MG63 (cell line): ENCODE measurements around the gene CDX2. TPM values are rescaled to one million over a fixed set of nuclear protein-coding genes. Genes with fewer than 3 reads are reported as not detected.
"Not testable (repeated sequence)": the region's sequence is repeated elsewhere in the genome, so short reads cannot be mapped to it uniquely, and the experiment has no call there.

Experiments used
- DNase-seq: peaks from one replicate; pipeline ENCODE4 v3.0.0-alpha.2; 2020
- H3K27me3 ChIP-seq: fragments of 250-450 bp; sonication (Bioruptor Pico); 2 replicates; pipeline ENCODE4 v1.5.1; 2020; ENCODE audit warnings: mild to moderate bottlenecking, moderate library complexity
- H3K36me3 ChIP-seq: fragments of 250-450 bp; sonication (Bioruptor Pico); 2 replicates; pipeline ENCODE4 v1.5.1; 2020; ENCODE audit warnings: mild to moderate bottlenecking, moderate library complexity
- H3K4me3 ChIP-seq: fragments of 250-450 bp; sonication (Bioruptor Pico); 2 replicates; pipeline ENCODE4 v1.5.1; 2020; ENCODE audit warnings: mild to moderate bottlenecking, moderate library complexity
- H3K9me3 ChIP-seq: fragments of 250-450 bp; sonication (Bioruptor Pico); 2 replicates; pipeline ENCODE4 v1.5.1; 2020; ENCODE audit warnings: mild to moderate bottlenecking, moderate library complexity
- total RNA-seq: library from RNA; depleted of rRNA; stranded (reverse); fragments of >200 nt; shearing (Covaris generic); gene quantifications from 2 replicates; pipeline ENCODE4 v1.2.3, GENCODE V29; 2014; ENCODE audit warnings: low replicate concordance; rRNA removed

CDX2 gene
- total RNA-seq: 0.07 TPM in 1 of 2 replicates, not detected in the other

DNA sequence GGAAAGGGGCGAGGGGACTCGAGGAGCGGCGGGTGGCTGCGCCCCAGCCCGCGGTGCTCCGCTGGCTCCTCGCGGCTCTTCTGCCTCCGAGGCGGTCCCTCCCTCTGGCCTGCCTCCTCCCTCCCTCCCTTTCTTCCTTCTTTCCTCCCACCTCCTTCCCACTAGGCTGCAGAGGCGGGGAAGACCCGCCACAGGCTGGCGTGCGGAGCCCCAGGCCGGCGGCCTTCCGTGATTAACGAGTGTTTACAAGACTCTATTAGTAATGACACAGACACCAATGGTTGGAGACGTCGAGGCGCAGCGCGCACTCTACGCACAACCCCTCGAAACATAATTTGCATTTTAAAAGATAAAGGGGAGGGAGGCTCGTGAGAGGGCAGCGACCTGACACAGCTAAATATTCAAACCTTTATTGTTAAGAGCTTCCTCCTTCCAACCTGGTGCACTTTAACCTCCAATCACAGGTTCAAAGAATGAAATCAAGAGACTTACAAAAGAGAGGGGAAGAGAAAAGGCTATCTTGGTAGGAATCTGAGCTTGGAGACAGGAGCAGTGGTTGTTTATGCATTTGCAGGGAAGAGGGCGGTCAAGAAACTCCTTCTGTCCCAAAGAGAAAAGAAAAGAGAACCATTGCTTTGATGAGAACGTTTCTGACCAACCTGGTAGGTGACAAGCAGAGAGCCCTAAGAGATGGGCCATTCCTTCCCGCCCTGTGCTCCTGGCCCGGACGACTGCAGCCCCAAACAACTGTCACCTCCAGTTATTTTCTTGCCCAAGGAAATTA, at the start of gene CDX2:
Gene CDX2 (minus strand): TSS at position 234 of the 784 bp plus-strand sequence. CDS start 309 bp downstream, outside the sequence.
- peak; percentile 10 for DNase-seq
- Histone ChIP-seq H3K27me3 (peaks cover 27% of the 10 kb centered on the region), H3K4me3 (peak within 1 kb of the TSS; percentile 37), H3K36me3 (no peaks in the 10 kb centered on the region), H3K9me3 (no peaks in the 10 kb centered on the region)

DNA sequence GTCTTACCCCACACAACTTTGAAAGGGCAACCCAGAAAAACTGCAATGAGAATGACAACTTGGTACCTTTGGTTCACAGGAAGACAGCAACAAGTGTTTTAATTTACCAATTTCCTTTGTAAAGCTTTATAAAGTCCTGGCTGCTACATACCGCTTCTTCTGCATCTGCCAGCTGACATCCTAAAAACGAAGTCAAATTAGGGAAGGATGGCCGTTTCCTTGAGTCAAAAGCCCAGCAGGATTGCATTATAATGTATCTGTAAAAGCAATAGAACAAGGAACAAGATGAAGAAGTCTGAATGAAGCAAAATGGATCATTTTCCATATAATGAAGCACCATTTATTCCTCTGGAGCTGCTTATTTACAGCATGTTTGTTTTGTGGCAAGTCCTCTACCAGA, 45.2 kb upstream of the CDX2 start:
- DNase-seq: no peak
- Histone ChIP-seq H3K36me3 (no peaks in the 10 kb centered on the region), H3K4me3 (no peak overlapping the region), H3K9me3 (no peaks in the 10 kb centered on the region), H3K27me3 (peaks cover 3% of the 10 kb centered on the region; the same call in 1 of the 2 replicates)

GRCh38 chr13:28013482-28013881, 44.4 kb upstream of the CDX2 start:
- H3K36me3 ChIP-seq: no peaks in the 10 kb centered on the region
- no peak for DNase-seq
- no peaks in the 10 kb centered on the region for H3K9me3 ChIP-seq

DNA sequence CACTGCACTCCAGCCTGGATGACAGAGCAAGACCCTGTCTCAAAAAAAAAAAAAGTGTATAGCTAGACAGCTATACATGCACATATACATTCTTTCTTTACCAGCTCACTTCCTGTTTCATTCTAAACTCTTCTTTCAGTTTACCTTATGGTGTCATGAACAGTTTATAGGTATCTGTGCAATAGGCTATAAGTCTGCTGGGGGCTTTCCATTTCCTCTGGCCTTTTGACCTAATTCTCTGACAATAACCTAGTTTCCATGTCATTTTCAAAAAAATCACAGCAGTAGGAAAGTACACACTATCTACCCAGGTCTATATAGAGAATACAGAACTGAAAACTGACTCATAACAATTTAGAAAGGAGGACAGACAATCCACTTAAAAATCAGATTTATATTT, 43.8 kb upstream of the CDX2 start:
- Histone ChIP-seq H3K9me3 (no peaks in the 10 kb centered on the region), H3K4me3 (no peak overlapping the region), H3K36me3 (no peaks in the 10 kb centered on the region), H3K27me3 (peaks cover 3% of the 10 kb centered on the region; the same call in 1 of the 2 replicates)
- DNase-seq: no peak

More at GRCh38 chr13:28013482-28013881, 44.4 kb upstream of the CDX2 start:
- Histone ChIP-seq H3K4me3 (no peak overlapping the region), H3K27me3 (peaks cover 3% of the 10 kb centered on the region; the same call in 1 of the 2 replicates)

- Histone ChIP-seq H3K9me3 (no peaks in the 10 kb centered on the region), H3K4me3 (no peak overlapping the region), H3K27me3 (peaks cover 3% of the 10 kb centered on the region; the same call in 1 of the 2 replicates), H3K36me3 (no peaks in the 10 kb centered on the region)
- DNase-seq: peak; percentile 15
These were observed 43.3 kb upstream of the CDX2 start for GRCh38 chr13:28012383-28012782.

- no peaks in the 10 kb centered on the region for H3K36me3 ChIP-seq
- H3K27me3 ChIP-seq: no peaks in the 10 kb centered on the region
- no peak overlapping the region for H3K4me3 ChIP-seq
- no peak for DNase-seq
- H3K9me3 ChIP-seq: no peaks in the 10 kb centered on the region
These were observed 40.9 kb upstream of the CDX2 start for GRCh38 chr13:28010046-28010445.

DNA sequence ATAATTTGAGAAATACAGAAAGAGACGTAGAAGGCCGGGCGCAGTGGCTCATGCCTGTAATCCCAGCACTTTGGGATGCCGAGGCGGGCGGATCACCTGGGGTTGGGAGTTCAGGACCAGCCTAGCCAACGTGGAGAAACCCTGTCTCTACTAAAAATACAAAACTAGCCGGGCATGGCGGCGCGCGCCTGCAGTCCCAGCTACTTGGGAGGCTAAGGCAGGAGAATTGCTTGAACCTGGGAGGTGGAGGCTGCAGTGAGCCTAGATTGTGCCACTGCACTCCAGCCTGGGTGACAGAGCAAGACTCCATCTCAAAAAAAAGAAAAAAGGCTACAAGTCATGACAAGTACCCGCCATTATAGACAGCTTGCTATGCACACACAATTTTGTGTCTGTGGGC, 35.9 kb upstream of the CDX2 start:
- H3K36me3 ChIP-seq, DNase-seq, H3K9me3 ChIP-seq, H3K27me3 ChIP-seq, H3K4me3 ChIP-seq: not testable (repeated sequence)

GRCh38 chr13:28002886-28003698, 34.0 kb upstream of the CDX2 start:
- Histone ChIP-seq H3K36me3 (no peaks in the 10 kb centered on the region), H3K27me3 (no peaks in the 10 kb centered on the region), H3K4me3 (no peak overlapping the region), H3K9me3 (no peaks in the 10 kb centered on the region)
- DNase-seq: no peak

DNA sequence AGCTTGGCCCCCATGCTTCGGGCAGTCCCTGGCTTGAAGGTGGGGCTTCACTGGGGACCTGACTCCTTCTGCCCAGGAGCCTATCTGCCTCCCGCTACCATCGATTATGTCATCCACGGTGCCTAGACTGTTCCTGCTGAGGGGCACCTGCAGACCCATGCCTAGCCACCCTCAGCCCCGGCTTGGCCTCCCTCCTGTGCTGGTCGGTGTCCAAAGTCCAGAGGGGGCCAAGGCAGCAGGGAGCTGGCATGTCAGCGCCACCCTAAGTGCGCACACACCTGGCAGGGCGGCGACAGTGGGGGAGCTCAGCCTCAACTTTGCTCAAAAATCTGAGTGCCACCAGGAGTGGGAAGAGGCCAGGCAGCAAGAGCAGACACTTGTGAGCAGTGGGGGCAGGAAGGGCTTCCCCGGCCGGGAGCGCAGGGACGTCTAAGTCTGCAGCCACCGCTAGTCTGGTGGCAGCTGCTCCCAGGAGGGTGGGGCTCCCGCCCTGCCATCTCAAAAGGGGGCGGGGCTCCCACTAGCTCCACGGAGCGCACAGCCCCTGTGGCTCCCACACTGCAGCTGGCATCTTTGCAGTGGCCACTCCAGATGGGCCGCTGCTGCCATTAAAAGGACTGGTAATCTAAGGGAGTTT, 32.8 kb upstream of the CDX2 start:
- no peak overlapping the region for H3K4me3 ChIP-seq
- H3K27me3 ChIP-seq: no peaks in the 10 kb centered on the region
- H3K9me3 ChIP-seq: no peaks in the 10 kb centered on the region
- DNase-seq: no peak
- H3K36me3 ChIP-seq: no peaks in the 10 kb centered on the region

DNA sequence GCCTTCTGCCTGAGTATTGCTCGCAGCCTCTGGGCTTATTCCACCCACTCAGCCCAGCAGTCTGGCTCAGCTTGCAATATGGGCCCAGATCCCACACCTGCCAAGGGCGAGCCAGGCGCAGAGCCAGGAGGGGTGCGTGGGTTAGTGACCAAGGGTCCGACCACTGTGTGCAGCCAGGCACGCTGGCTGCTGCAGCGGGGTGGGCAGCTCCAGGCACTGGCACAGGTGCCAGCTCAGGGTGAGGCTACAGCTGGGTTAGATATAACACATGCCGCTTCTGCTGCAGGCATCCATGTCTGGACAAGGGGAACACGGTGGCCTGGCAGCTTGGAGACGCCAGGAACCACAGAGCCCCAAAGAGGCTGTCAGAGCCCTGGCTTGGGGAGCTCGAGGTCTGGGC, 31.9 kb upstream of the CDX2 start:
- no peaks in the 10 kb centered on the region for H3K27me3 ChIP-seq
- no peaks in the 10 kb centered on the region for H3K36me3 ChIP-seq
- no peak overlapping the region for H3K4me3 ChIP-seq
- no peaks in the 10 kb centered on the region for H3K9me3 ChIP-seq
- DNase-seq: peak; percentile 43

DNA sequence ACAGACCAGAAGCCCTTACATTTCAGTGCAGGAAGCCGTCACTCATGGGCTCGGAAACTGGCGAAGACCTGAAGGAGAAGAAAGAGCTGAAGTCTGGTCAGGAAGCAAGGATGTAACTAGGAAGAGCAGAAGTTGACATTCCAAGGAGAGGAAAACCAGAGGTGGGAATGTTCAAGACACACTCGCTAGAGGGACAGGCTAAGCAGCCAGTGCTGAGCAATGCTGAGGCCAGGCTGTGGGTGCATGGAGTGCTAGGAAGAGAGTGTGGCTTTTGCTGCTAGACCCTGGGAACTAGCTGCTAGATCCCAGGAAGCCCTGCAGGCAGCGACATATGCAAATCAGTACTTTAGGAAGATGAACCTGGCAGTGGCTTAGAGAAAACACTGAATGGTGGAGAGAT, 31.5 kb upstream of the CDX2 start:
- H3K27me3 ChIP-seq: no peaks in the 10 kb centered on the region
- no peak overlapping the region for H3K4me3 ChIP-seq
- peak; percentile 7 for DNase-seq
- no peaks in the 10 kb centered on the region for H3K9me3 ChIP-seq
- H3K36me3 ChIP-seq: no peaks in the 10 kb centered on the region

- Histone ChIP-seq H3K36me3 (no peaks in the 10 kb centered on the region), H3K9me3 (no peaks in the 10 kb centered on the region), H3K27me3 (no peaks in the 10 kb centered on the region), H3K4me3 (no peak overlapping the region)
- DNase-seq: peak; percentile 55
These were observed 28.9 kb upstream of the CDX2 start for GRCh38 chr13:27997904-27998522.

GRCh38 chr13:27991881-27992280, 22.8 kb upstream of the CDX2 start:
- no peak overlapping the region for H3K4me3 ChIP-seq
- H3K36me3 ChIP-seq: no peaks in the 10 kb centered on the region
- H3K9me3 ChIP-seq: no peaks in the 10 kb centered on the region
- H3K27me3 ChIP-seq: no peaks in the 10 kb centered on the region; the same call in 1 of the 2 replicates
- no peak for DNase-seq

GRCh38 chr13:27988520-27988919, 19.4 kb upstream of the CDX2 start, which contains the start of gene URAD:
URAD (minus strand) TSS chr13:27988693; CDS start chr13:27988637, 56 bp downstream.
- Histone ChIP-seq H3K27me3 (no peaks in the 10 kb centered on the region; the same call in 1 of the 2 replicates), H3K9me3 (no peaks in the 10 kb centered on the region), H3K36me3 (no peaks in the 10 kb centered on the region), H3K4me3 (no peak within 1 kb of the TSS)
- no peak for DNase-seq

DNA sequence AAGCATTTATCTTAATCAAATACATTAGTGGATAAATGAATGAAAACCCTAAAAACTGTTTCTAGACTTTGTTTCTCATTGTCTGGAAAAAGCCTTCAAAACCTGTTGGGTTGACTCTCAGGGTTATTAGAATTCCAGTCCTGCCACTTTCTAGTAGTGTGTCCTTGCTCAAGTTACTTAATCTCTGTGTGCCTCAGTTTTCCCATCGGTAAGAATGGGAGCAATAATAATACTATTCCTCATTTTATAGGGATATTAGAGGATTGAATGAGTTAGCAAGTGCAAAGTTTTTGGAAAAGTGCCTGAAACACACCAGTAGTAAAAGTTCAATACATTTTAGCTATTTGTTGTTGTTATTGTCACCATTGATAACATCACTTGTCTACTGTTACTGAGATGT, 16.5 kb upstream of the CDX2 start:
- Histone ChIP-seq H3K36me3 (no peaks in the 10 kb centered on the region), H3K9me3 (no peaks in the 10 kb centered on the region), H3K4me3 (no peak overlapping the region), H3K27me3 (peaks cover 4% of the 10 kb centered on the region; the same call in 1 of the 2 replicates)
- DNase-seq: no peak

- Histone ChIP-seq H3K27me3 (peaks cover 25% of the 10 kb centered on the region), H3K9me3 (no peaks in the 10 kb centered on the region), H3K36me3 (no peaks in the 10 kb centered on the region), H3K4me3 (no peak overlapping the region)
- DNase-seq: no peak
These were observed 13.2 kb upstream of the CDX2 start for GRCh38 chr13:27982361-27982760.
